Muscle of back (tissue), 11 donors: ENCODE measurements around the gene SPP2. TPM values are rescaled to one million over a fixed set of nuclear protein-coding genes. Genes with fewer than 3 reads are reported as not detected.

Experiments
- DNase-seq, 3 donors: peaks; one replicate each; pipeline versions ENCODE4 v3.0.0 to v3.0.0-alpha.2; 2013
- polyA plus RNA-seq, 10 donors: library from polyadenylated mRNA; unstranded; fragments of 120-200 nt; gene quantifications; one replicate each; pipeline ENCODE4 v1.2.1, GENCODE V29; 2013; ENCODE audit not compliant: insufficient read length in 10 of 10

SPP2 gene
- polyA plus RNA-seq, 10 donors = not detected

DNA sequence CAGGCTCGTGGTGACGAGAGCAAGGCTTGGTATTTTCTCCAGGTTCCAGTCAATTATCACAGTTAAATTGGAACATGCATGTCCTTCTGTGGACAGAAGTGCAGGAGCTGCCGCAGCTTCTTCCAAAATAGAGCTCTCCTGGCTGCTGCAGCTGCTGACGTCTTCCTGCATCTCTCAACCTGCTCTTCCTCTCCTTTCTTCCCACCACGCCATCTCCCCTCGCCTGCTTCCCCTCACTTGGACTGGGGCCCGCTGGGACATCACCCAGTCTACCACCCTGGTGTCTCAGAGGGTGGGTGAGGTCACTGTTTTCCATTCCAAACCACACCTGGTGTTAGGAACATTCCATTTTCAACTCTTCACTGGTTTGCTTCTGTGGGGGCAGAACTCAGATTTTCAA, 41.4 kb downstream of the SPP2 start:
- DNase-seq = no peak

GRCh38 chr2:234092344-234092743, 41.8 kb downstream of the SPP2 start:
- no peak for DNase-seq

GRCh38 chr2:234095301-234095700, 44.8 kb downstream of the SPP2 start:
- DNase-seq = no peak

DNA sequence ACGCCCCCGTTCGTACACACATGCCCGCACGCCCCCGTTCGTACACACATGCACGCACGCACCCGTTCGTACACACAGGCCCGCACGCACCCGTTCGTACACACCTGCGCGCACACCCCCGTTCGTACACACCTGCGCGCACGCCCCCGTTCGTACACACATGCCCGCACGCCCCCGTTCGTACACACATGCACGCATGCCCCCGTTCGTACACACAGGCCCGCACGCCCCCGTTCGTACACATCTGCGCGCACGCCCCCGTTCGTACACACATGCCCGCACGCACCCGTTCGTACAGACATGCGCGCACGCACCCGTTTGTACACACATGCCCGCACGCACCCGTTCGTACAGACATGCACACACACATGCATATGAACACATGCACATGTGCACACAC, 45.7 kb downstream of the SPP2 start:
- DNase-seq = no peak

GRCh38 chr2:234098681-234099080, 48.2 kb downstream of the SPP2 start:
- no peak for DNase-seq

DNA sequence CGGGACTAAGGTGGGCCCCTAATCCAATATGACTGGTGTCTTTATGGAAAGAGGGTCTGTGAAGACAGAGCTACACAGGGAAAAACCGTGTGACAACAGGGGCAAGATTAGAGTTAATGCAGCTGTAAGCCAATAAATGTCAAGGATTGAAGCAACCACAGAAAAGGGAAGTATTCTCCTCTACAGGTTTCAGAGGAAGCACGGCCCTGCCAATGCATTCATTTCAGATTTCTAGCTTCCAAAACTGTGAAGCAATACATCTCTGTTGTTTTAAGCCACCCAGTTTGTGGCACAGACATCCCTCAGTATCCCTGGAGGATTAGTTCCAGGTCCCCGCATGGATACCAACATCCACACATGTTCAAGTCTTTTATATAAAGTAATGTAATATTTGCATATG, 48.8 kb downstream of the SPP2 start:
- no peak for DNase-seq

GRCh38 chr2:234100686-234101085, 50.2 kb downstream of the SPP2 start:
- no peak for DNase-seq

DNA sequence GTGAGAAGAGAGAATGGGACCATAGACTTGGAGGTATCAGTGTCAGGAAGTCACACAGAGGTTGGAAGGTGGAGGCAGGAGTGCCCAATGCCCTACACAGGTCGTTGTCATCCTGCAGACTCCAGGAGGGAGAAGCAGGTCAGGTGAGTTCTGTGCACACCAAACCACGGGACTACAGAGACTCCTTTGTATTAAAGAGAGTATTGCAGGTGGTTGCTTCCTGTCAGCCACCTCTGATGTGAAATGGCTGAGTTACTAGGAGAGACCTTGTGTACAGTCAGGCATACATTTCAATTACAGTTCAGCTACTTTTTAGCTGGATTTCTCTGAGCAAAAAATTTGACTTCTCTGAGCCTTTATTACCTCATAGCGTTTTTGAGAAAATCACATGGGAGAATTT, 51.6 kb downstream of the SPP2 start:
- no peak for DNase-seq

GRCh38 chr2:234107861-234108260, 57.4 kb downstream of the SPP2 start:
- DNase-seq = no peak

DNA sequence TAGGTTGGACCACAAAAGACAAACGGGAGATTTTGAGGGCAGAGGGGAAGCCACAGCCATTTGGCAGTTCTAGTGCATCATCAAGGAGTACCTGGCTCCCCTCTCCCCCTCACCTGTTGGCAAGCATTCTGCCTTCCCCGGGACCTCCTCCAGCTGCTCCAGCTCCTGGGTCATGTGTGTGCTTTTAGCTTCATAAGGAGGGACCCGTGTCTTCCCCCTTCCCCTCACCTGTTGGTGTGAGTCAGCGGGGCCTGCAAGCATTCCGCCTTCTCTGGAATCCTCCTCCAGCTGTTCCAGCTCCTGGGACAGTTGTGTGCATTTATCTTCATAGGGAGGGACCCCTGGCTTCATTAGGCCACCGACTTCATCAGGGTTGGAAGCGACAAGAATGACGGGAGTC, 58.8 kb downstream of the SPP2 start:
- DNase-seq = no peak

DNA sequence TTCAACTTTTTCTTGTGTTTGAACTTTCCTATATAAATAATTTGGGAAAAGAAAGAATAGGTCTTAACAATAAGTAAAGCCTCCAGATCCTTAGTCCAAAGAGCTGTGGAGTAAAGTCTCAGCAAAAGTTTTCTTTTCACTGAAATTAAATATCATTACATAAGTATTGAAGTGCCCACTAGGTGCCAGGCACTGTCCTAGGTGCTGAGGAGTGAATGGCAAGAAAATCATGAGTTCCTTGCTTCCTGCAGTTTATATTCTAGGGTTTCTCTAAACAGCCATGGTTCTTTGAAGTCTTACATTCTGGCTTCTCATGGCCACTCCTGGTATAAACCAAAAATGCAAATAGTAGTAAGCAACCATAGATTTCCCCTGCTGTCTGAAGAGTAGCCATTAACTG, 59.7 kb downstream of the SPP2 start:
- DNase-seq = no peak

DNA sequence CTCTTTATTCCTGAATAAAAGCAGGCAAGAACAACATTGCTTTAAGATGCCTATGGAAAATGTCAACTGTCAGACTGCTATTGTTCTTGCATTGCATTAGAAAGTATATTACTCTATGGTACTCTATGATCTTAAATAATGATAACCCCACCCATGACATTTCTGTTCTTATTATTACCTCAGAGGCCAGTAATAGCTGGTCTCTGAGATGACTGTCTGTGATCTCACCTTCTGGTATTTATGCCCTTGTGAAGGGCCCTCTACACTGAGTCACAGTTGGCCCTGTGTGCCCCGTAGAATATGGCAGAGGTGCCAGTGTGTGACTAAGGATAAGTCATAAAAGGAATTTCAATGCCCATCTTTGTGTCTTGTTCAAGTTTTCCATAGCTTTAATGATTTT, 61.0 kb downstream of the SPP2 start:
- no peak for DNase-seq

GRCh38 chr2:234116010-234116409, 65.5 kb downstream of the SPP2 start:
- DNase-seq = no peak

DNA sequence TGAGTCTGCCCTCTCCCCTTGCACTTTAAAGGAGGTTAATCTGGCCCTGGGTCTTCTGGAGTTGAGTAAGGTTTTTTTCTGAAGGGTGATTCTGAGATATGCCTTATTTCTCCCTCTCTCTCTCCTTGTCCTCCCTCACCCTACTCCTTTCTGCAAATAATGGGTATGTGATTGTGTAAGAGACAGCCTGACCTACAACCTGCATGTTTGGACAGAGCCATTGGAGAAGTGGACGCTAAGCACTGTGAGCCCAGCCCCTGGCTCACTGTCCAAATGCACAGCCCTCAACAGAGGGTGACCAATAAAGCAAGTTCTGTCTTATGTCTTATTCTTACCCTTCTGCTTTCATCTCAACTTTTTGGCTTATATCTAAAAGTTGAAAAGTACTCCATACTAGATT, 71.5 kb downstream of the SPP2 start:
- no peak for DNase-seq

DNA sequence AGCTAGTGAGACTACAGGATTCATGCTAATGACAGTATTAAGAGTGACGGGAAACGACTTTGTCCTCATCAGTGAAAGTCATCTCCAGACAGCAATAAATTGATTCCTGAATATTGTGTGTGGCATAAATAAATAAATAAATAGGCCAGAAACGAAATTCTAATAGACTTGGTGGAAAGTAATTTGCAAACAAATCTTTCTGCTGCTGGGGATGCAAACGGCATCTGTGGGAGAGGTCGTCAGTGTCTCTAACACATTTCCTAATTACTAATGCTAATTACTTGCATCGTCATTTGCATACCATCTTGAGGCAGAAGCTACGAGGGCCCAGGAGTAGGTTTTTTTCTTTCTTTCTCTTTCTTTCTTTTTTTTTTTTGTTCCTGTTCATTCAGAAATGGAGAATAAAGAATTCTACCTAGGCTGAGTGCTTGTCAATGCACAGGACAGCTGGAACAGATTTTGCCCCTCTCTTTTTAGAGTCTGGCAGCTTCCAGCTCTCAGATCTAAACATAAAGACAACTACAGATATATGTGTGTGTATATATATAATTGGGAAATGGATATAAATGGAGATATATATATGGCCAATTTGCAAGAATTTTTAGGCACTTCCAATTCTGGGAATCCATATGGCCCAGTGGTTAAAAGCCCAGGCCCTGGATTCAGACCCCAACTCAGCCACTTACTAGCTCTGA, 75.1 kb downstream of the SPP2 start:
- DNase-seq = no peak

DNA sequence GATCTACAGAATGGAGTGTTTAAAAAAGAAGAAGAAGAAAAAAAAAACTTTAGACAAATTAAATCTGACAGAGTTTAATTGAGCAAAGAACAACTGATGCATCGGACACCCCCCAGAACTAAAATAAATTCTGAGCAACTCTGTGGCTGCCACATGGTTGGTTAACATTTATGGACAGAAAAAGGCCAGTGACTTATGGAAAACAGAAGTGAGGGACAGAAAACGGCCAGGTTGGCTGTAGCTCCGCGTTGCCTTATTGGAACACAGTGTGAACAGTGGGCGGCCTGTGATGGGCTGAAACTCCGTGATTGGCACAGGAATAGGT, 75.6 kb downstream of the SPP2 start:
- DNase-seq = no peak

Other genes with a start within 250 kb of the SPP2 start
- gene HJURP, start 196.2 kb upstream of the SPP2 start, polyA plus RNA-seq = 10 to 100 TPM in 6 of 10 donors, 1 to 10 TPM in 4; 9.2 to 16.1 (median 10.5) TPM
- gene TRPM8, start 133.3 kb upstream of the SPP2 start, polyA plus RNA-seq = under 1 TPM in 3 of 10 donors, not detected in 7; 0.13 to 0.26 (median 0.21) TPM